ENCODE results near the gene PLXND1. TPM values are rescaled to one million over a fixed set of nuclear protein-coding genes. Genes with fewer than 3 reads are reported as not detected.
"Not testable (repeated sequence)": the region's sequence is repeated elsewhere in the genome, so short reads cannot be mapped to it uniquely, and the experiment has no call there.

PLXND1 gene
- polyA plus RNA-seq, 3 donors, result 30.1 to 266 (median 131) TPM

- no peak overlapping the region for H3K27ac ChIP-seq (ENCODE audit: low read depth, low read length)
- 64 to 91% (median 83%) methylated on average over 19 of the region's 19 CpGs for WGBS, 3 donors
Observed at GRCh38 chr3:129548104-129548965, 58.1 kb downstream of the PLXND1 start.

GRCh38 chr3:129547241-129547640, 59.2 kb downstream of the PLXND1 start:
- H3K27ac ChIP-seq (ENCODE audit: low read depth, low read length), result no peak overlapping the region
- 96 to 97% (median 97%) methylated on average over 24 of the region's 24 CpGs for WGBS, 3 donors

- not testable (repeated sequence) for H3K27ac ChIP-seq (ENCODE audit: low read depth, low read length)
- WGBS, 3 donors, result 92 to 98% (median 93%) methylated on average over 3 of the region's 3 CpGs
Observed at GRCh38 chr3:129545951-129546350, 60.5 kb downstream of the PLXND1 start.

GRCh38 chr3:129543999-129544398, 62.5 kb downstream of the PLXND1 start:
- WGBS, 3 donors, result 82 to 88% (median 88%) methylated on average over 9 of the region's 9 CpGs
- no peak overlapping the region for H3K27ac ChIP-seq (ENCODE audit: low read depth, low read length)

GRCh38 chr3:129543156-129543790, 63.2 kb downstream of the PLXND1 start, which contains the start of gene H1-8:
Gene H1-8 (plus strand): TSS chr3:129543175. CDS start chr3:129543219, 44 bp downstream.
- H3K27ac ChIP-seq (ENCODE audit: low read depth, low read length), result no peak within 1 kb of the TSS
- WGBS, 3 donors, result 84 to 90% (median 89%) methylated on average over 16 of the region's 16 CpGs

- 93 to 97% (median 95%) methylated on average over 5 of the region's 5 CpGs for WGBS, 3 donors
Observed at GRCh38 chr3:129542747-129543146, 63.7 kb downstream of the PLXND1 start.

GRCh38 chr3:129540776-129541516, 65.5 kb downstream of the PLXND1 start:
- H3K27ac ChIP-seq (ENCODE audit: low read depth, low read length), result no peak overlapping the region
- WGBS, 3 donors, result 90 to 94% (median 92%) methylated on average over 11 of the region's 11 CpGs

More at GRCh38 chr3:129542747-129543146, 63.7 kb downstream of the PLXND1 start:
- no peak overlapping the region for H3K27ac ChIP-seq (ENCODE audit: low read depth, low read length)

- 67 to 89% (median 76%) methylated on average over 8 of the region's 8 CpGs for WGBS, 3 donors
- H3K27ac ChIP-seq (ENCODE audit: low read depth, low read length), result no peak overlapping the region
Observed at GRCh38 chr3:129539206-129539605, 67.3 kb downstream of the PLXND1 start.

- WGBS, 3 donors, result 83 to 92% (median 84%) methylated on average over 3 of the region's 3 CpGs
Observed at GRCh38 chr3:129536804-129537203, 69.7 kb downstream of the PLXND1 start.

GRCh38 chr3:129536374-129536667, 70.2 kb downstream of the PLXND1 start:
- no peak overlapping the region for H3K27ac ChIP-seq (ENCODE audit: low read depth, low read length)
- 83 to 90% (median 88%) methylated on average over 2 of the region's 2 CpGs for WGBS, 3 donors

More at GRCh38 chr3:129536804-129537203, 69.7 kb downstream of the PLXND1 start:
- no peak overlapping the region for H3K27ac ChIP-seq (ENCODE audit: low read depth, low read length)

GRCh38 chr3:129535075-129535474, 71.4 kb downstream of the PLXND1 start:
- no peak overlapping the region for H3K27ac ChIP-seq (ENCODE audit: low read depth, low read length)
- 79 to 86% (median 81%) methylated on average over 1 of the region's 1 CpG for WGBS, 3 donors

GRCh38 chr3:129534428-129535027, 71.9 kb downstream of the PLXND1 start:
- H3K27ac ChIP-seq (ENCODE audit: low read depth, low read length), result no peak overlapping the region
- 75 to 90% (median 79%) methylated on average over 4 of the region's 4 CpGs for WGBS, 3 donors

- H3K27ac ChIP-seq (ENCODE audit: low read depth, low read length), result no peak overlapping the region
- WGBS, 3 donors, result 95 to 96% (median 95%) methylated on average over 16 of the region's 16 CpGs
Observed at GRCh38 chr3:129533406-129533805, 73.1 kb downstream of the PLXND1 start.

- WGBS, 3 donors, result 96 to 97% (median 96%) methylated on average over 20 of the region's 20 CpGs
- H3K27ac ChIP-seq (ENCODE audit: low read depth, low read length), result no peak overlapping the region
Observed at GRCh38 chr3:129532261-129532660, 74.2 kb downstream of the PLXND1 start.

GRCh38 chr3:129531699-129532098, 74.8 kb downstream of the PLXND1 start:
- WGBS, 3 donors, result 88 to 94% (median 92%) methylated on average over 11 of the region's 11 CpGs
- H3K27ac ChIP-seq (ENCODE audit: low read depth, low read length), result no peak overlapping the region

- 96 to 98% (median 97%) methylated on average over 13 of the region's 13 CpGs for WGBS, 3 donors
- no peak overlapping the region for H3K27ac ChIP-seq (ENCODE audit: low read depth, low read length)
Observed at GRCh38 chr3:129530821-129531220, 75.7 kb downstream of the PLXND1 start.

- H3K27ac ChIP-seq (ENCODE audit: low read depth, low read length), result no peak overlapping the region
- 34 to 45% (median 37%) methylated on average over 6 of the region's 6 CpGs for WGBS, 3 donors
Observed at GRCh38 chr3:129530251-129530791, 76.2 kb downstream of the PLXND1 start.

- 71 to 81% (median 79%) methylated on average over 12 of the region's 12 CpGs for WGBS, 3 donors
- no peak overlapping the region for H3K27ac ChIP-seq (ENCODE audit: low read depth, low read length)
Observed at GRCh38 chr3:129529436-129530210, 76.9 kb downstream of the PLXND1 start.

Data from adipose tissue (tissue), 3 donors.